Measurements from ENCODE around the gene PSMB7.

PSMB7 gene

DNA sequence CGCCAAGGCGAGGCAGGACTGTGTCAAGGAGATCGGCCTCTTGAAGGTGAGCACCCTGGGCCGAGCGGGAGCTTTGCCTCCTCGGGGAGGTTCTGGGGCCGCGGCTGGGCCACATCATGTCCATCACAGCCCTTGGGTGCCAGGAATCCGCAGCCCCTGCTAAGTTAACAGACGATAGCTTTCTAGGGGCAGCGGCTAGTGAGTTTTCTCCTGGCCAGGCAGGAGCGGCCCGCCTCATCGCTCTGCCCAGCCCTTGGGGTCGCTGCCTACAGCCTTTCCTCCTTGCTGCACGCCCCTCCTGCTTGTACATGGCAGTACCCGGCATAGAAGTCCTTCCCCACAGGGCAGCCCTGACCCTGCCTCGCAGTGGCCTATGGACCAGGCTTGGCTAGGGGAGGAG lies 101.3 kb downstream of the PSMB7 start:
- Histone ChIP-seq H4K20me1 (ENCODE audit: insufficient read depth, low read length) (peaks cover 51% of the 10 kb centered on the region), H3K36me3 (replicated peaks; ENCODE audit: low read depth, low read length) (peaks cover 70% of the 10 kb centered on the region), H3K79me2 (ENCODE audit: low read length) (peaks cover 38% of the 10 kb centered on the region), H3K4me1 (ENCODE audit: low read length) (no peaks in the 10 kb centered on the region), H3K4me3 (ENCODE audit: low read length) (no peak overlapping the region), H3K9me3 (ENCODE audit: insufficient read depth, low read length) (no peaks in the 10 kb centered on the region), H3K27me3 (ENCODE audit: low read depth, low read length) (no peaks in the 10 kb centered on the region), H3K9ac (ENCODE audit: low read length) (no peak overlapping the region), H3K27ac (ENCODE audit: low read length) (no peak overlapping the region), H2AFZ (ENCODE audit: low read depth, low read length) (no peak overlapping the region), H3K4me2 (ENCODE audit: low read length) (no peak overlapping the region)
- no peak for TF ChIP-seq EZH2phosphoT487 (IDR thresholded peaks at IDR 0.05; ENCODE audit: low read depth)
- TF ChIP-seq, protein P1, sequence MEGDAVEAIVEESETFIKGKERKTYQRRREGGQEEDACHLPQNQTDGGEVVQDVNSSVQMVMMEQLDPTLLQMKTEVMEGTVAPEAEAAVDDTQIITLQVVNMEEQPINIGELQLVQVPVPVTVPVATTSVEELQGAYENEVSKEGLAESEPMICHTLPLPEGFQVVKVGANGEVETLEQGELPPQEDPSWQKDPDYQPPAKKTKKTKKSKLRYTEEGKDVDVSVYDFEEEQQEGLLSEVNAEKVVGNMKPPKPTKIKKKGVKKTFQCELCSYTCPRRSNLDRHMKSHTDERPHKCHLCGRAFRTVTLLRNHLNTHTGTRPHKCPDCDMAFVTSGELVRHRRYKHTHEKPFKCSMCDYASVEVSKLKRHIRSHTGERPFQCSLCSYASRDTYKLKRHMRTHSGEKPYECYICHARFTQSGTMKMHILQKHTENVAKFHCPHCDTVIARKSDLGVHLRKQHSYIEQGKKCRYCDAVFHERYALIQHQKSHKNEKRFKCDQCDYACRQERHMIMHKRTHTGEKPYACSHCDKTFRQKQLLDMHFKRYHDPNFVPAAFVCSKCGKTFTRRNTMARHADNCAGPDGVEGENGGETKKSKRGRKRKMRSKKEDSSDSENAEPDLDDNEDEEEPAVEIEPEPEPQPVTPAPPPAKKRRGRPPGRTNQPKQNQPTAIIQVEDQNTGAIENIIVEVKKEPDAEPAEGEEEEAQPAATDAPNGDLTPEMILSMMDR (IDR thresholded peaks at IDR 0.05; ENCODE audit: low read depth, low read length): no peak

GRCh38 chr9:124312290-124313265 lies 102.7 kb downstream of the PSMB7 start:
- no peaks in the 10 kb centered on the region for H3K4me1 ChIP-seq (ENCODE audit: low read length)
- peaks cover 43% of the 10 kb centered on the region for H3K79me2 ChIP-seq (ENCODE audit: low read length)
- TF ChIP-seq, protein P1 (IDR thresholded peaks at IDR 0.05; ENCODE audit: low read depth, low read length): 0 out of 2 replicates have a peak, but pooled peaks have one; percentile 7
- TF ChIP-seq EZH2phosphoT487 (IDR thresholded peaks at IDR 0.05; ENCODE audit: low read depth): no peak

GRCh38 chr9:124311283-124311682 lies 104.0 kb downstream of the PSMB7 start:
- H2AFZ ChIP-seq (ENCODE audit: low read depth, low read length): no peak overlapping the region
- peaks cover 77% of the 10 kb centered on the region for H4K20me1 ChIP-seq (ENCODE audit: insufficient read depth, low read length)
- H3K9ac ChIP-seq (ENCODE audit: low read length): no peak overlapping the region
- H3K36me3 ChIP-seq (replicated peaks; ENCODE audit: low read depth, low read length): peaks cover 67% of the 10 kb centered on the region
- no peaks in the 10 kb centered on the region for H3K9me3 ChIP-seq (ENCODE audit: insufficient read depth, low read length)
- H3K4me2 ChIP-seq (ENCODE audit: low read length): no peak overlapping the region
- H3K4me3 ChIP-seq (ENCODE audit: low read length): no peak overlapping the region
- no peak overlapping the region for H3K27ac ChIP-seq (ENCODE audit: low read length)
- H3K4me1 ChIP-seq (ENCODE audit: low read length): no peaks in the 10 kb centered on the region
- H3K27me3 ChIP-seq (ENCODE audit: low read depth, low read length): no peaks in the 10 kb centered on the region
- TF ChIP-seq, protein P1 (IDR thresholded peaks at IDR 0.05; ENCODE audit: low read depth, low read length): peak; percentile 21
- no peak for TF ChIP-seq EZH2phosphoT487 (IDR thresholded peaks at IDR 0.05; ENCODE audit: low read depth)
- H3K79me2 ChIP-seq (ENCODE audit: low read length): peaks cover 56% of the 10 kb centered on the region

More at GRCh38 chr9:124312290-124313265, 102.7 kb downstream of the PSMB7 start:
- H3K9me3 ChIP-seq (ENCODE audit: insufficient read depth, low read length): no peaks in the 10 kb centered on the region
- no peak overlapping the region for H3K9ac ChIP-seq (ENCODE audit: low read length)
- peaks cover 64% of the 10 kb centered on the region for H4K20me1 ChIP-seq (ENCODE audit: insufficient read depth, low read length)
- H2AFZ ChIP-seq (ENCODE audit: low read depth, low read length): no peak overlapping the region
- H3K4me2 ChIP-seq (ENCODE audit: low read length): no peak overlapping the region
- H3K36me3 ChIP-seq (replicated peaks; ENCODE audit: low read depth, low read length): peaks cover 69% of the 10 kb centered on the region
- H3K27me3 ChIP-seq (ENCODE audit: low read depth, low read length): no peaks in the 10 kb centered on the region
- H3K4me3 ChIP-seq (ENCODE audit: low read length): no peak overlapping the region
- H3K27ac ChIP-seq (ENCODE audit: low read length): no peak overlapping the region

GRCh38 chr9:124309667-124310084 lies 105.6 kb downstream of the PSMB7 start:
- no peak overlapping the region for H2AFZ ChIP-seq (ENCODE audit: low read depth, low read length)
- no peak for TF ChIP-seq EZH2phosphoT487 (IDR thresholded peaks at IDR 0.05; ENCODE audit: low read depth)
- TF ChIP-seq, protein P1 (IDR thresholded peaks at IDR 0.05; ENCODE audit: low read depth, low read length): no peak
- H4K20me1 ChIP-seq (ENCODE audit: insufficient read depth, low read length): peaks cover 87% of the 10 kb centered on the region
- no peak overlapping the region for H3K27ac ChIP-seq (ENCODE audit: low read length)
- peaks cover 62% of the 10 kb centered on the region for H3K36me3 ChIP-seq (replicated peaks; ENCODE audit: low read depth, low read length)
- H3K4me1 ChIP-seq (ENCODE audit: low read length): no peaks in the 10 kb centered on the region
- peaks cover 70% of the 10 kb centered on the region for H3K79me2 ChIP-seq (ENCODE audit: low read length)
- no peaks in the 10 kb centered on the region for H3K9me3 ChIP-seq (ENCODE audit: insufficient read depth, low read length)
- H3K27me3 ChIP-seq (ENCODE audit: low read depth, low read length): no peaks in the 10 kb centered on the region
- H3K4me2 ChIP-seq (ENCODE audit: low read length): no peak overlapping the region
- no peak overlapping the region for H3K9ac ChIP-seq (ENCODE audit: low read length)
- H3K4me3 ChIP-seq (ENCODE audit: low read length): no peak overlapping the region
